Loucy (cell line): ENCODE results near the gene JAZF1.

Experiments
- EZH2phosphoT487 ChIP-seq: fragments of 200-600 bp; IDR thresholded peaks from 2 replicates; pipeline ENCODE4 v1.6.1; 2018; ENCODE audit warnings: antibody characterized with exemption, mild to moderate bottlenecking, moderate library complexity, borderline replicate concordance
- TF ChIP-seq, protein P1 (sequence below): fragments of 200-600 bp; sonication (generic); conservative IDR thresholded peaks from 2 replicates; pipeline ENCODE4 v1.5.1; 2014; ENCODE audit warnings: mild to moderate bottlenecking, antibody characterized with exemption, low read length

DNA sequence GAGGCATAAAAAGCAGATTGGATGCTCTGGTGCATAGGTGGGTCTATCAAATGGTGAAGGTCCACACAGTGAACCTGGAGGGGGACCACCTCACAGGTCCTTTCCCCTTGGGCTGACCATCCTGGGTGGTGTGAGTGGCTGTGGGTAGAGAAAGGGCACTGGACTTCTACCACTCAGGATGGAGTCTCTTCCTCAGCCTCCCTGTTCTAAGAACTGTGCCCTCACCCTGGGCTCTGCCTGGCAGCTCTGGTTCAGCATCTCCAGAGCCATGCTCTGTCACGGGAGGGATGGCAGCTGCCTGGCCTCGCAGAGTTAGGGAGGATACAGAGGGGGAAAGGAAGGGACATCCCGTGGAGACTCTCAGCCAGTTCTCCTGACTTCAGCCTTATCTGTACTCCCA is 318.8 kb downstream of the JAZF1 start:
- TF ChIP-seq, protein P1, sequence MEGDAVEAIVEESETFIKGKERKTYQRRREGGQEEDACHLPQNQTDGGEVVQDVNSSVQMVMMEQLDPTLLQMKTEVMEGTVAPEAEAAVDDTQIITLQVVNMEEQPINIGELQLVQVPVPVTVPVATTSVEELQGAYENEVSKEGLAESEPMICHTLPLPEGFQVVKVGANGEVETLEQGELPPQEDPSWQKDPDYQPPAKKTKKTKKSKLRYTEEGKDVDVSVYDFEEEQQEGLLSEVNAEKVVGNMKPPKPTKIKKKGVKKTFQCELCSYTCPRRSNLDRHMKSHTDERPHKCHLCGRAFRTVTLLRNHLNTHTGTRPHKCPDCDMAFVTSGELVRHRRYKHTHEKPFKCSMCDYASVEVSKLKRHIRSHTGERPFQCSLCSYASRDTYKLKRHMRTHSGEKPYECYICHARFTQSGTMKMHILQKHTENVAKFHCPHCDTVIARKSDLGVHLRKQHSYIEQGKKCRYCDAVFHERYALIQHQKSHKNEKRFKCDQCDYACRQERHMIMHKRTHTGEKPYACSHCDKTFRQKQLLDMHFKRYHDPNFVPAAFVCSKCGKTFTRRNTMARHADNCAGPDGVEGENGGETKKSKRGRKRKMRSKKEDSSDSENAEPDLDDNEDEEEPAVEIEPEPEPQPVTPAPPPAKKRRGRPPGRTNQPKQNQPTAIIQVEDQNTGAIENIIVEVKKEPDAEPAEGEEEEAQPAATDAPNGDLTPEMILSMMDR = no peak
- TF ChIP-seq EZH2phosphoT487 = no peak
